ENCODE measurements around the gene SPSB4.

SPSB4 gene

DNA sequence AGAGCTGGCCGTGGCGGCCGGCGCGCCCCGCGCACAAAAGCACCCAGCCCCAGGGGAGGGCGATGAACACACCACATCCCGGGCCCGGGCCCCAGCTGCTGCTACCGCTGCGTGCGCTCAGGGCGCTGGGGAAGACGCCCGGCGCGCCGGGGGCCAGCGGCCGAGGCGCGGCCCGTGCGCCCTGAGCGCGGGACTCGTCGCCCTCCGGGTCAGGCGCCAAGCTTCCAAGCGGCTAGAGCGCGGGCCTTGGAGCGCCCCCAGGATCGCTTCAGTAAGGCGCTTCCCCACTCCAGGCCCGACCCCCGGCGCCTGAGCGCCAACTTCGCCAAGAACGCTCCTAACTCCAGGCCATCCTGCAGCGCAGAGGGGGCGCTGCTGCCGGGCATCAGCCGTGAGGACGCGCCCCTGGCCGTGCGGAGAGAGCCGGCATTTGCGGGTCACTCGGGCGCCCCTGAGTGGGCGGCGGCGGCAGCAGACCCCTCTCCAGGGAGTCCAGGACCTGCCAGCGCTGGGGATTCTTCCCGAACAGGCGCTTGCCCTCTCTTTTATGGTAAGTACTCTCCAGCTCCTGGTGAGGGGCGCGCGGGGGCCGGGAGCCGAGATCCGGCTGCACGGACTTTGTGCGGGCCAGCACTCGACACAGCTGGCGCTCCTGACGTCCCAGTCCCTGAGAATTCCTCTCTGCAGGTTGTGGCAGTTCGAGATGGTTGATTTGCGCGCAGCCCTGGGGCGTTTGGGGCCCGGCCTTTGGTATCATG lies 475 bp downstream of the SPSB4 start:
- peak; percentile 10 for TF ChIP-seq CTCF (IDR thresholded peaks at IDR 0.05; ENCODE audit: poor library complexity, severe bottlenecking)

DNA sequence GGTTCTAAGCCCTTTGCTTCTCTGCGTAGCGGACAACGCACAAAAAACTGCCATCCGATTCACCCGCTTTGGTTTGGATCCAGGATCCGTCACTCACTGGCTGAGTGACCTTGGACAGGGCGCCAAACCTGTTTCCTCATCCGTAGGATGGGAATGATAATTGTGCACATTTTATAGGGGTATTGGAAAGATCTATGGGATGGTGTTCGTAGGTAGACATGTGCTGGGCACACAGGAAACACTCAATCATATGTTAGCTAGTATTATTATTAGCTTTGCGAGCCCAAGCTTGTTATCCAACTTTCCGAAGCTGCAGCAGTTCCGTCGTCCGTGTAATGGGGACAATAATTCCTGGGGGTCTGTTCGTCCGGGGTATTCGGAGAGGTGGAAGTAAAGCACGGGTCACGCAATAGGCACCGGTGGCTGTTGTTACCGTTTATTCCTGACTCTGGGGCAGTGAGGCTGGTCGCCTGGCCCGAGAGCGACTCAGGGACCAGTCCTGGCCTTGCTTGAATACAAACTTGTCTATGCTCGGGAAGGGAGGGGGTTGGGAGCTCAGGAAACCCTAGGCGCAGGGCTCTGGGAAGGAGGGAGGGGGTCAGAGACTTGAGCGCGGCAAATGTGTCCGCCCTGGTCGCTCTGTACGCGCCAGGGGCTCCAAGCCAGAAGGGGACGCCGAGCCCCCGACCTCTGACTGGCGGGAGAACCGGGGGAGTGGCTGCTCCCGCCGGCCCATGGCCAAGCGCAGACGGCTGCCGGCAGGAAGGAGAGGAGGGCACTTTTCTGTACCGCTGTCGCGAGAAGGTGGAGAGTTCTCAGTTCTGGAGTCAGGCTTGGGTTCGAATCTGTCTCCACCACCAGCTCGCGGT lies 1.3 kb downstream of the SPSB4 start:
- Histone ChIP-seq H3K9me3 (ENCODE audit: severe bottlenecking) (no peaks in the 10 kb centered on the region), H3K27me3 (ENCODE audit: insufficient read depth, poor library complexity, severe bottlenecking) (peaks cover 66% of the 10 kb centered on the region), H3K4me3 (ENCODE audit: severe bottlenecking) (no peak overlapping the region), H3K36me3 (ENCODE audit: low read depth) (no peaks in the 10 kb centered on the region), H3K27ac (ENCODE audit: poor library complexity, severe bottlenecking) (no peak overlapping the region), H3K4me1 (ENCODE audit: insufficient read depth, poor library complexity, severe bottlenecking) (no peaks in the 10 kb centered on the region)
- no peak for DNase-seq (ENCODE audit: low spot score)
- no peak for ATAC-seq (ENCODE audit: low read depth)
- TF ChIP-seq CTCF (IDR thresholded peaks at IDR 0.05; ENCODE audit: poor library complexity, severe bottlenecking): no peak

More for the DNA sequence above, 475 bp downstream of the SPSB4 start:
- peak; percentile 29; the same call in 2 of the 3 replicates for ATAC-seq (ENCODE audit: low read depth)
- no peaks in the 10 kb centered on the region for H3K9me3 ChIP-seq (ENCODE audit: severe bottlenecking)
- H3K4me3 ChIP-seq (ENCODE audit: severe bottlenecking): peak overlapping the region; percentile 18
- no peak for DNase-seq (ENCODE audit: low spot score)
- H3K4me1 ChIP-seq (ENCODE audit: insufficient read depth, poor library complexity, severe bottlenecking): no peaks in the 10 kb centered on the region
- no peak overlapping the region for H3K27ac ChIP-seq (ENCODE audit: poor library complexity, severe bottlenecking)
- no peaks in the 10 kb centered on the region for H3K36me3 ChIP-seq (ENCODE audit: low read depth)
- H3K27me3 ChIP-seq (ENCODE audit: insufficient read depth, poor library complexity, severe bottlenecking): peaks cover 64% of the 10 kb centered on the region

DNA sequence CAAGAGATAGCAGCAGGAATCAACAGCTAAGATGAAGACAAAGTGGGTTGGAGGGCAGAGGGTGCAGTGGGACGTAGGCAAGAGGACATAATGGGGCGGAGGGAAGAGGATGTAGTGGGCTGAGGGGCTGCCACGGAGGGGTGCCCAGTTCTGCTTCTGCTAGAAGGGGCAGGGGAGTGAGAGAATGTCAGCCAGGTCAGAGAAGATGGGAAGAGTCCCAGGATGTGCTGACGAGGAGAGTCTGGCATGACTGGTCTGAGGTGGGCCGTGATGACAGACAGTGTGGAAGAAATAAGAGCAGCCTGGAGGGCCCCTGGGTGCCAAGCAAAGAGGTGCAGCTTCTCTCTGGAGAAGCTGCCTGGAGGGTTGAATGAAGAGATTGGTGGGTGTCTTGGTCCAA lies 4.0 kb downstream of the SPSB4 start:
- Histone ChIP-seq H3K4me1 (ENCODE audit: insufficient read depth, poor library complexity, severe bottlenecking) (no peaks in the 10 kb centered on the region), H3K4me3 (ENCODE audit: severe bottlenecking) (no peak overlapping the region), H3K27ac (ENCODE audit: poor library complexity, severe bottlenecking) (no peak overlapping the region), H3K27me3 (ENCODE audit: insufficient read depth, poor library complexity, severe bottlenecking) (peaks cover 50% of the 10 kb centered on the region), H3K36me3 (ENCODE audit: low read depth) (no peaks in the 10 kb centered on the region), H3K9me3 (ENCODE audit: severe bottlenecking) (no peaks in the 10 kb centered on the region)
- no peak for TF ChIP-seq CTCF (IDR thresholded peaks at IDR 0.05; ENCODE audit: poor library complexity, severe bottlenecking)
- ATAC-seq (ENCODE audit: low read depth): no peak
- DNase-seq (ENCODE audit: low spot score): no peak

- no peak for TF ChIP-seq CTCF (IDR thresholded peaks at IDR 0.05; ENCODE audit: poor library complexity, severe bottlenecking)
- Histone ChIP-seq H3K36me3 (ENCODE audit: low read depth) (no peaks in the 10 kb centered on the region), H3K27ac (ENCODE audit: poor library complexity, severe bottlenecking) (no peak overlapping the region), H3K27me3 (ENCODE audit: insufficient read depth, poor library complexity, severe bottlenecking) (peaks cover 44% of the 10 kb centered on the region), H3K4me1 (ENCODE audit: insufficient read depth, poor library complexity, severe bottlenecking) (no peaks in the 10 kb centered on the region), H3K4me3 (ENCODE audit: severe bottlenecking) (no peak overlapping the region), H3K9me3 (ENCODE audit: severe bottlenecking) (no peaks in the 10 kb centered on the region)
- ATAC-seq (ENCODE audit: low read depth) (no peak), DNase-seq (ENCODE audit: low spot score) (no peak)
Measured at GRCh38 chr3:141055536-141056445, 4.6 kb downstream of the SPSB4 start.

Measured in RWPE2 (cell line).